HG03442 (cell line): ENCODE measurements around the gene CIPC.

Source experiments
- ATAC-seq: cut with Tn5 transposase; IDR thresholded peaks from one replicate; pipeline ENCODE4 v1.9.1; 2021; ENCODE audit warnings: mild to moderate bottlenecking, moderate library complexity; ENCODE audit not compliant: unreplicated experiment

Gene CIPC, protein sequence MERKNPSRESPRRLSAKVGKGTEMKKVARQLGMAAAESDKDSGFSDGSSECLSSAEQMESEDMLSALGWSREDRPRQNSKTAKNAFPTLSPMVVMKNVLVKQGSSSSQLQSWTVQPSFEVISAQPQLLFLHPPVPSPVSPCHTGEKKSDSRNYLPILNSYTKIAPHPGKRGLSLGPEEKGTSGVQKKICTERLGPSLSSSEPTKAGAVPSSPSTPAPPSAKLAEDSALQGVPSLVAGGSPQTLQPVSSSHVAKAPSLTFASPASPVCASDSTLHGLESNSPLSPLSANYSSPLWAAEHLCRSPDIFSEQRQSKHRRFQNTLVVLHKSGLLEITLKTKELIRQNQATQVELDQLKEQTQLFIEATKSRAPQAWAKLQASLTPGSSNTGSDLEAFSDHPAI

DNA sequence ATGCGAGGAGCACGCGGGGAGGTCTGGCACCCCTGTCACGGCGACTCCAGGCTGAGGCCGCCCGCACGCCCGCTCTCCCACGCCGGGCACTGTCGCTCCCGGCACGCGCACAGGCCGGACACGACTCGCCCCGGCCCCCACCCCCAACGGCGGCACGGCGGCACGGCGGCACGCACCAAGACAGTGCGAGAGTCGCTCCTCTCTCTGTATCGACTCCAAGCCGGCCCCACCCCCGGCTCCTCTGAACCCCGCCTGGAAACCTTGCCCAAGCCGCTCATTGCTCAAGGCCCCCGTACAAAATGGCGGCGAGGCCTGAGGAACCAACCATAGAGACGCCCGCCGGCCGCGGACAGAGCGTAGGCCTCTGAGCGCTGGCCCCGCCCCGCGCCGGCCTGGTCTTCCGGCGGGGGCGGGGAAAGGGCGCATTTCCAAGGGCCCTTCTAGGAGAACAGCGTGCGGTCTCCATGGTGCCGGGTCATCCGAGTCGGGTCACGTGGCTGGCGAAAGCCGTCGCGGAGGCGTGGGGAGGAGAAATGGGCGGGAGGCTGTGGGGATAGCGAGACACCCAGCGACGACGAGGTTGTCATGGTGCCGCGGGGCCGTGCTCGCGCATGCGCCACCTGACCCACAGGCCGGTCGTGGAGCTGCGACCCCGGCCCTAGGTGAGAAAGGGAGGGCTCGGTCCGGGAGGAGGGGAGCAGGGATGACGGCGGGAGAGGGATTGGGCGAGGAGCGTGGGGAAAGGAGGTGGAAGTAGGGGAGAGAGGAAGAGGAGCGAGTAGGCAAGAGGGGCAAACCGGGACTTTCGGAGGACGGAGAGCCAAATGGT is at the start of gene CIPC:
TSS of gene CIPC (plus strand) at position 559 of the 829 bp plus-strand sequence. CDS start 7,451 bp downstream, outside the sequence.
- ATAC-seq: peak; percentile 78

DNA sequence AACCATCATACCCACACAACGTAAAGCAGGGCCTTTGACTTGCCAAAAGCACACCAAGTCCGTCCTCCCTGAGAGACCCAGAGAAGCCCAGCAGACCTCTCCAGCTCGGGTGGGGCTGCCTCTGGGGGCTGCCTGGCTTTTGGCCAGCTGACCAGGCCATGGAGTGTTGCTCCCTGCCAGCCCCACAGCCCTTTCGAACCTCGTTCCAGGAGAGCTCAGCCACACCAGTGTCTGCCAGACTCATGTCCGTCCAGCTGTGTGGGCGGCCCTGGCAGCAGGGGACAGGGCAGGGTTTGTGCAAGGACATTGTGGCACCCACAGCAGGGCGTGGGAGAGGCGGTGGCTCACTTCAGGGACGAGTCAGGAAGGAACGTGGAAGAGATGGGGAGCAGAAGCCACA is 46.9 kb upstream of the CIPC start:
- ATAC-seq: no peak

DNA sequence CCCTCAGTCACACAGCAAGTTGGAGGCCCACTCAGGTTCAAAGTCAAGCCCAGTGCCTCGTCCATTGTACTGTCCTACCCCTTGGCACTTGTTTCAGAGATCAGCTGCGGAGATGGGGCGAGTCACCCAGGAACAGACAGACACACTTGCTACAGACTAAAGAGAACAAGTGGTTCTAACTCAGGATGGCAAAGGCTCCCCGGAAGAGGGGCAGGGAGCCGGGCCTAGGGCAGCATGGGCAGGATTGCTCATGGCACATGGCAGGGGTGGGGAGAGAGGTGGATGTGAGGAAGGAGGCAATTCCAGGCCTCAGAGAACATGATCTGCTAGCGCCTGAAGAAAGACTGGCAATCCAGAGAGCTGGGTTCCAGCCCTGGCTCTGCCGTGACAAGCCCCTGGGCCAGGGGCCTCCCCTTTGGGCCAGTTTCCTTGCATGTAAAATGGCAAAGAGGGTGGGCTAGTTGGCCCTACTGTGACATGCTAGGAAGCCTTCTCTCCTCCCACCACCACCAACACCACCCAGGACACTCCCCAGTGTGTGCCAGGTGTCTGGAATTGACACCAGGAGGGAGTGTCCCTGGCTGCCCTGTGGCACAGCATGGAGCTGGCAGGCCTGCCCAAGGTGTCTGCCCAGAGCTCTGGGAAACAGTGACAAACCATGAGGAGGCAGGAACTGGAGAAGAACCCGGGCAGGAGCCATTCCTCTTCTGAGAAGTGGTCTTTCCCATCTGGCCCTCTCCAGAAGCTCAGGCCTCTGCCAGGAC is 45.6 kb upstream of the CIPC start:
- no peak for ATAC-seq

DNA sequence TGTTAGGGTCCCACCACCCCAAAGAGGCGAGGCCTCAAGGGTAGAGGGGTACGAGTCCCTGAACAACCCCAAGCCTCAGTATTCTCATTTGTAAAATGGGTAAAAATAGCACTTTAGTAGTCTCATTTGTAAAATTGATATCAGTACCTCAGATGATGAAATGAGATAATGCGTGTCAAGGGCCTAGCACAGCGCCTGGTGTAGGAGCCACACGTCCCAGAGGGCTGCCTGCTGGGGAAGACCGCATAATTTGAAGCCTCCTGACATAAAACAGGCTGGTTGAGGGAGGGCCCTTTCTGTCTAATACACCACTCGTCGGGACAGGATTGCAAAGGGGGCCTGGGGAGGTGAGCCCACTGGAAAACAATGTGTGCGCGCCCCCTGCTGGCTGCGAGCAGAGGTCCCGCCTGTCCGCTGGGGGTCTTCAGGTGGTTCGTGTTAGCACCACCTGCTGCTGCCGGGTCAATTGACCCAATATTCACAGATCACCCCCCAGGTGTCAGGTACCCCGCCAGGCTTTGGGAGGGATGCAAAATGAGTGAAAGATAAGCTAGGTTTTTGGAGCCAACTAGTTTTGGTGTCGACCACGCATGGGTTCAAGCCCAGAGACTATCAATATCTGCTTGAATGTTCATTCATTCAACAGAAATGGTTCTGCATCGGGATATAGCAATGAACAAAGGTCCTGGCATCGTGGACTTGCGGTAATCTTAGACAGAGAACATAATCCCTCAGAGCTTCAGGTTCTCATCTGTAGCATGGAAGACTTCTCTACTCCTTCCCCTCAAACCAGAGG is 44.8 kb upstream of the CIPC start:
- no peak for ATAC-seq

DNA sequence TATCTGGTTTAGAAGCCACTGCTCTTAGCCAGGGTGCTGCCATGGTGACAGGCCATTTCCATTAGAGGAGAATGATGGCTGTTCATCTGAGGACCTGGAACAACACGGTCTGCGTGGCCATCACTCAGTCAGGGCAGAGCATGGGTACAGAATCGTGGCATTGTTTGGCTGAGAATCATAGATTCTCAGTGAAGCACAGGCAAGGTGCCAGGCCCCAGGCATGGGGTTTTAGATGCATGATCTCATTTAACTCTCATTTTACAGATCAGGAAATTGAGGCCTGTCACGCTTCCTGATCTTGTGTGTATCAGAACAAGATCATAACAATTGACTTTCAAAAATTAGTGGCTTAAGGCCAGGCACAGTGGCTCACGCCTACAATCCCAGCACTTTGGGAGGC is 42.8 kb upstream of the CIPC start:
- no peak for ATAC-seq

DNA sequence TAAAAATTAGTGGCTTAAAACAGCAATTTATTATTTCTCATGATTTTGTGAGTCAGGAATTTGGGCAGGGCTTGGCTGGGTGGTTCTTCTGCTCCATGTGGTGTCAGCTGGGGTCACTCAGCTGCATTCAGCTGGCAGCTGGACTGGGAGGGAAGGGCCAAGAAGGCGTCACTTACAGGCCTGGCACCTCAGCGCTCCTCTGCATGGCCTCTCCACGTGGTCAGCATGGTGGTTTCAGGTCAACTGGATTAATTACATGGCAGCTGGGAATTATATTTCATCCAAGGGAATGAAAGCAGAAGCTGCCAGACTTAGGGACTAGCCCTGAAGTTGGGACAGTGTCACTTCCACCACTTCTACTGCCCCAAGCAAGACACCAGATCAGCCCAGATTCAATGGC is 42.1 kb upstream of the CIPC start:
- ATAC-seq: no peak

DNA sequence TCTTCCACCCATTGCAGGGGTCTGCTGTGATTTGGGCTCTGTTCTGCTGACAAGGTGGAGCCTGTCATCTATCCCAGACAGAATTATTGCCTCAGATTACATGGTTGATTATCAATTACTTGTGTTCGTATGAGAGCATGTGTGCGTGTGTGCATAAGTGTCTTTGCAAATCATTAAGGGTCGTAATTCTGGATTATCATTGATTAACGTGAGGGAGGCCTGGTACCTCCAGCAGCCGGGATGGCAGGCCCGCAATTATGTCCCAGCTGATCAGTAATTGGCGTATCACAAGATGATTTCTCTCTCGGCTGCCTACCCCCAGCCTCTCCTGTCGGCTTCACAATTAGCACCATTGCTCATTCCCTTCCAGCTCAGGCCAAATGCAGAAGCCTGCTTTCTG is 39.9 kb upstream of the CIPC start:
- no peak for ATAC-seq

DNA sequence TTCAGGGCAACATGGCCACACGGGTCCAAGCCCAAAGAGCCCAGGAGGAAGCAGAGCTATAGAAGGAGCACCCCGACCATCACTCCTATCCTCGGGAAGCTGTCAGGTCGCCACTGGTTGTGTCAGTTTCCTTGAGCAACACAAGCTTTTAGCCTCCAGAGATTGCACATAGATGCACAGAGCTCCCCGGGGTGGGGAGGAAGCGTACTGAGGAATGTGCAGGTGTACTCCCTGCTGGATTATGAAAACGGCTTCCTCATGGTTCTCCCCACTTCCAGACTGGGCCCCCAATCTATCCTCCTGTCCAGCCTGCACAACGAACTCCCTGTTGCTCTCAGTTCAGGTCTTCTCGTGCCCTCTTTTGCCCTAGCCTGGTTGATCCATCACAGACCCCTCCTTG is 39.3 kb upstream of the CIPC start:
- no peak for ATAC-seq

DNA sequence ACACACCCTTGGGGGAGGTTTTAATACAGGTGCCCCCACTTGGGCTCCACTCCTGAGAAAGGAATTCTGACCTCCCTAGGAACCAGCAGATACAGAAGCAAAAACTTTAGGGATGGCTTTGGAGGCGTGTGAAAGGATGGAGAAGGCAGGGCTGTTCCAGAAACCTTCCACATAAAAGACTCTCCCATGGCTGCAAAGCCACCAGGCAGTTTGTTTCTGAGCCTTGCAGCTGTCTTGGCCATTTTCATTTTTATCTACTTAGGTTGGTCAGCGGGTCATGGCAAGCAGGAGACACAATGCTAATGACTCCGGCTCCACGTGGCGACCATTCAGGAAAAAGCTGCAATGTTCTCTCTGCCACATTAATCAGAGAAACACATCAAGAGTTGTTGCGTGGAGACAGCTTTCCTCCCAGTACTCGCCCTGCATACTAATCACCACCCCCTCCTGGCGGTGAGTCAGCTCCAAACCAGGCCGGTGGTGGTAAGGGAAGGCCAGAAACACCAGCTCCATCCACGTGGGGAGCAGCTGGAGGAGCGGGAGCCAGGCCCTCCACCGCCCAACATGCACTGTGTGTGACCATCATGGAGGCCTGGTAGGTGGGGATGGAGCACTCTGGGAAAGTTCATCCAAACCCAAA is 38.7 kb upstream of the CIPC start:
- ATAC-seq: no peak

DNA sequence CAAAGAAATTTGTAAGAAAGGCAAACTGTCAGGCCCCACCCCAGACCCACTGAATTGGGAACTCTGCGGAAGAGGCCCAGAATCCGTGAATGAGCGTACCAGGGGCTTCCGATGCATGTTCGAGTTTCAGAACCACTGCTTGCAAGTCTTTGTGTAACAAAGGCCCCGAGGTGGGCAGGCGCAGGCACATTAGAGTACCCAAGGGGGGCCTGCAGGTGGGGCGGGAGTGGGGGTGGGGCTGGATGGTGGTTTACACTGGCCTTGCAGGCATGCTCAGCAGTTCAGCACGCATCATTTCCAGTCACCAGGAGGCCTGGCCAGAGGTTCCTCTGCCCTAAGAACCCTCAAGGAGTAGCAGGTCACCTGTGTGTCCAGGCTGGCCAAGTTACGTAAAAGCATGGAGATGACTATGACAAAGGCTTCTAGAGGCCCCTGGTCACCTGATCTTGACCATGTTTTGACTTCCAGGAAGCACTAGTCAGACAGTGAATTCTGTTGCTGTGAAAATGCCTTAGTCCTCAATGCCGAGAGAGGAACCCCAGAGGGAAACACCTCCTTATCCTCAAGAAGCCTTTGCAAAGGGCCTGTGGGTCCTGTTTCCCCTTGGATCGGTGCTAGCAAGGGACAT is 36.3 kb upstream of the CIPC start:
- ATAC-seq: no peak

DNA sequence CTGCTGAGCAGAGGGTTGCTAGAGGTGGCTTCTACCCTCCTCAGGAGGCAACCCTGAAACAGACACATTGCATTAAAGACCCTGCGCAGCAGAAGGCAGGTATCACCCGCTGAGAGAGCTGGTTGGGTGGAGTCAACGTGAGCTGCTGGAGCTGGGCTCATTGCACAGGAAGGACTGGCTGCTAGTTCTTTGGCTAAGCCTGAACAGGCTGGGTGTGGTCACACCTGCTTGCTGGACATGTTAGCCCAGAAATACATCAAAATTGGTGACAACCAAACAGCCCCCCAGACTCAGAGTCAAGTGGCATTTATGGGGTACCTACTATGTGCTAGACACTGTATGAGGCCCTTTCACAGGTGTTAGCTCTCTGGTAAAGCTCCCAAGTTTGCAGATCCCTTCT is 35.8 kb upstream of the CIPC start:
- ATAC-seq: no peak

DNA sequence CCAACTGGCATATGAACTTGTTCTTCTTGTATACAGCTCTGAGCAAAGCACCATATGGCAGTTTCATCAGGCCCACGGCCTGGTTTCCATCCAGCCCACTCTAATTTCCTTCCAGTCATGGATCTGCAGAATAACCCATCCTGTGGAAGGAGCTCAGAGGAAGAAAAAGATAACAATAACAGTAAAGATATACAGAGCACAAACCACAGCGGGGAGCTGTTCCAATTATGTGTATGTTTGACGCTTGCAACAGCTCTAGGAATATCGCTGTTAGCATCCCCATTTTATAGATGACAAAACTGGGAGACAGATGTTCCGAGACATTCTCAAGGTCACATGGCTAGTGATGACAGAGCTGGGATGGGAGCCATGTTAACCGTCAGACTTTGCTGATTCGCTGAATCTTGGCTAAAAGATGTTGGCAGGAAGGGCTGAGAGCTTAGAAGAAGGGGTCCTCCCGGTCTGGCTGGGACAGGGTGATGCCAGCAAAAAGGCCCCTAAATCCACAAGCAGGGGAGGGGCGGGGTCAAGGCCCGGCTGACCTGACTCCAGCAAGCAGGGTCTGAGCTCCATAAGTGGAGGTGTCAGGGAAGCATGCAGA is 34.4 kb upstream of the CIPC start:
- no peak for ATAC-seq

DNA sequence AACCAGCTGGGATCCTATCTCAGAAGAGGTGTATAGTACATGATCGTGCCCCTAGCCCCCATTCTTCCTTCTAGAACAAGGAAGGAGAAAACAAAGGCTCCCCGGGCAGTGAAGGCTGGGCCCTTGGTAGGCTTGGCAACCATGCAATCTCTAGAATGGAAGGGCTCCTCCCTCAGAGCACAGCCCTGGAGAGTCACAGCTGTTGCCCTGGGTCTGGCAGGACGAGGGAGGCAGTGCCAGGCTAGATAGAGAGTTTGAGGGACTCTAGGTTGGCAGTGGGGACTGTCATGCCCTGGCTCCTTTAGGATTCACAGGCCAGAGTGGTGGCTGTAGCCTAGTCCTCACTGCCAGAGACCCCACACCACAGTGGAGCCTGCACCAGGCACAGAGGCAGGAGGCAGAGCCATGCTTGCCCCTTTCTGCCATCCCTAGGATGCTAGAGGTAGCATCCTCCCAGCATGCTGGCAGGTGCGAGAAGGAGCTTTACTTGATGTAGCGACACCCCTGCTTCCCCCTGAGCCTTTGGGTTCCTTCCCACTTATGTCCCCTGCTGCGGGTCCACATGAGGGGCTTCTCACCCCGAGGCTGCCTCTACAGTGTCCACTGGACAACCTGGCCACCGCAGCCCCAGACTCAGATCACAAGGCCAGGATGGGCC is 33.4 kb upstream of the CIPC start:
- ATAC-seq: no peak

DNA sequence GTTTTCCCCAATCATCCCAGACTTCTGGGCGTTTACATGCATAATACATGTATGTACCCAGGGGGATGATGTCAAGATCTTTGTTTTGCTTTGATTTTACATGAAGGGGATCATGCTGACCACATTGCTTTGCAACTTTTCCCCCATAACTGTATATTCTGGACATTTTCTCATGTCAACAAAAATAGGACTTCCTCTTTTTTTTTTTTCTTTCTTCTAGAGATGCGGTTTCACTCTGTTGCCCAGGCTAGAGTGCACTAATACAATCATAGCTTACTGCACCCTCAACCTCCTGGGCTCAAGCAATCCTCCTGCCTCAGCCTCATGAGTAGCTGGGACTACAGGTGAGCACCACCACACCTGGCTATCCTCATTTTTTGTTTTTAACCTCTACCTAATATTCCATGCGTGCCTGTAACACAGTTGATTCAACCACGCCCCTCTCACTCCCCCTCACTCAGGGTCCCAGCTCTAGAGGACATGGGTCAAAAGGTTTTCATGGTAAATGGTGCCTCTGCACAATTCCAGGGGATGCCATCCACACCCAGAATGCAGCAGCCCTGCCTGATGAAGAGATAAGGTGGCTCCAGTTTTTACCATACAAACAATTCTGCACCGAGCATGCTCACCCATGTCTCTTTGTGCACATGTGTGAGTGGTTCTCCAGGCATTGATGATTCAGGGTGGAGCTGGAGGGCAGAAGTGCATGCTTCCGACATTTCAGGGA is 32.0 kb upstream of the CIPC start:
- ATAC-seq: no peak

DNA sequence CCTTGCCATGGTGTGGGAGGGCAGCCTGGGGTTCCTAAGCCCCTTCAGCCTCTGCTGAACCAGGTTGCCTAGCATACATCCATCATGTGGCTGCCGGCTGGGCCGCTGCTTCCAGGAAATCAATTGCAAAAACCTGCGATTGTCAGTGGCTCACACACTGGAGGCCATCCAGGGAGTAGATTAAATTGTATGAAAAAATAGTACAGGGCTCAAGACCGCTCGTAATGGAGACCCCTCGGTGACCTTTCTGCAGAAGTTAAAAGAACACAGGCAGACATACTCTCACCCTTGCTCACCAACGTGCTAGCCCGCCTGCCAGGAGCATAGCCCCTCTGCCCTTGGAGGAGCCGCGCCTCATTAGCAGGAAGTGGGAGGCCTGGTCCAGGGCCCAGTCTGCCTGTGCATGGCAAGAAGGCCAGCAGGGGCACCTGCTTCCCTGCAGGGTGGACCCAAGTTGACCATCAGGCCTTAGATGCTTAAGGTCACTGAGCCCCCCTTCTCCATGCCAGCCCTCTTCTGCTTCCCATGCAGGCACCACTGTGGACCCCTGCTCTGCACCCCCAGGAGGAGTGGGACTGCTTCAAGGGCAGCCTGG is 31.4 kb upstream of the CIPC start:
- no peak for ATAC-seq

DNA sequence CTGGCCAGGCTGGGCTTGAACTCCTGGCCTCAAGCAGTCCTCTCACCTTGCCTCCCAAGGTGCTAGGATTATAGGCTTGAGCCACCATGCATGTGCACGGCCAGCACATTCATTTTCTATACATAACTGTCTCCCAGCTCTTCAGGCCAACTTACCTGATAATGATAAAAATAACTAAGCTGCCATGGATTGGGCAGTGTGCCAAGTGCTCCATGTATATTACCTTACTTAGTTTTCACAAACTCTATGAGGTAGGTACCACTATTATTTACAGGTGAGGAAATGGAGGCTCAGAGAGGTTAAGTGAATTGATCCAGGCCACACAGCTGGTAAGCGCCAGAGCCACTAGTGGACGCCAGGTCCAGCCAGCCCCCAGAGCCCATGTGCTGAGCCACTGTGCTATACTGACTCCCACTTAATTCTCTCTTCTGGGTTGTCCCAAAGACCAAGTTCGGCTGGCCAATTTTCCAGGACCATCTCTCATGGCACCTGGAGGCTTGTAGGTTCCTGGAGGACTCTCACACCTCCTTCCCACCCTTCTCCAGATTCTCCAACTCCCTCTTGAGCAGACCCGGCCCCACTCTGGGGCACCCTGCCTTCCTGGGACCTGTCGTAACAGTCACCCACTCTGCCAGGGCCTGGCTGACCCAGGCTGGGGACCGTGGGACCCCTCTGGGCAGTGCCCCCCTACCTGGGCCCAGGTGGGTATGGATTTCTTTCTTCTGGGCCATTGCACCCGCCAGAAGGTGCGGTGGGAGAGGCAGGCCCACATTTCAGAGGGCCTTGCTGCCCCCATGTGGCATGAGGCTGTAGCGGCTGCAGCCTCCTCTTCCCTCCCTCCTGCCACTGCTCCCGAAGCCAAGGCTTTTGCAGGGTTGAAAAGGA is 30.2 kb upstream of the CIPC start:
- no peak for ATAC-seq
